CD14-positive monocyte (primary cell): Measurements from ENCODE around the gene ZNF341. TPM values are rescaled to one million over a fixed set of nuclear protein-coding genes. Genes with fewer than 3 reads are reported as not detected.

Experiments used
- DNase-seq, 3 donors: peaks; one replicate each; pipeline ENCODE4 v3.0.0-alpha.2; 2011 to 2022
- H2AFZ ChIP-seq: 2 replicates; pipeline ENCODE4 v1.6.0; 2012; ENCODE audit warnings: mild to moderate bottlenecking, low read depth, low read length, inconsistent platforms; ENCODE audit not compliant: insufficient read depth, poor library complexity, severe bottlenecking
- H3K27ac ChIP-seq, 2 donors: 1 replicate in 1 of 2; 2 replicates in 1 of 2; pipeline ENCODE4 v1.5.1; 2012 to 2013; ENCODE audit warnings: low read length in 2 of 2, control low read depth in 1 of 2, inconsistent platforms in 1 of 2, low read depth in 1 of 2, mild to moderate bottlenecking in 1 of 2
- H3K27me3 ChIP-seq, 2 donors: one replicate each; pipeline versions ENCODE4 v1.6.0 to v1.6.1; 2011 to 2013; ENCODE audit warnings: low read length in 2 of 2; ENCODE audit not compliant: control insufficient read depth in 2 of 2, insufficient read depth in 2 of 2
- H3K36me3 ChIP-seq, 2 donors: replicated peaks in 1 of 2; 1 replicate in 1 of 2; 2 replicates in 1 of 2; pipeline versions ENCODE4 v1.5.1 to v1.6.1; 2012 to 2013; ENCODE audit warnings: low read length in 2 of 2, control low read depth in 1 of 2, inconsistent platforms in 1 of 2, mild to moderate bottlenecking in 1 of 2; ENCODE audit not compliant: insufficient read depth in 2 of 2, control insufficient read depth in 1 of 2
- H3K4me1 ChIP-seq, 2 donors: 1 replicate in 1 of 2; 2 replicates in 1 of 2; pipeline versions ENCODE4 v1.5.1 to v1.6.1; 2012 to 2013; ENCODE audit warnings: low read length in 2 of 2, control low read depth in 1 of 2, inconsistent platforms in 1 of 2, mild to moderate bottlenecking in 1 of 2, moderate library complexity in 1 of 2; ENCODE audit not compliant: insufficient read depth in 2 of 2, control insufficient read depth in 1 of 2
- H3K4me2 ChIP-seq: replicated peaks from 2 replicates; pipeline ENCODE3; 2012; ENCODE audit warnings: low read length, moderate library complexity, mild to moderate bottlenecking; ENCODE audit not compliant: poor library complexity, severe bottlenecking; ENCODE audit errors: extremely low read depth
- H3K4me3 ChIP-seq, 3 experiments: fragments of 200-600 bp in 1 of 3; sonication (generic) in 1 of 3; replicated peaks in 1 of 3; 1 replicate in 2 of 3; 2 replicates in 1 of 3; pipeline ENCODE4 v1.5.1; 2011 to 2013; ENCODE audit warnings: low read length in 3 of 3, mild to moderate bottlenecking in 3 of 3, control low read depth in 2 of 3, low read depth in 2 of 3, inconsistent platforms in 1 of 3, moderate library complexity in 1 of 3
- H3K79me2 ChIP-seq: 2 replicates; pipeline ENCODE4 v1.6.0; 2012; ENCODE audit warnings: mild to moderate bottlenecking, control low read depth, inconsistent platforms, low read length, moderate library complexity; ENCODE audit not compliant: insufficient read depth
- H3K9ac ChIP-seq: 2 replicates; pipeline ENCODE4 v1.6.0; 2017; ENCODE audit warnings: low read length, mild to moderate bottlenecking; ENCODE audit not compliant: insufficient read depth, poor library complexity, severe bottlenecking
- H3K9me3 ChIP-seq, 2 donors: replicated peaks in 1 of 2; 1 replicate in 1 of 2; 2 replicates in 1 of 2; pipeline versions ENCODE4 v1.5.1 to v1.6.1; 2012 to 2013; ENCODE audit warnings: low read length in 2 of 2, control low read depth in 1 of 2; ENCODE audit not compliant: control insufficient read depth in 1 of 2, insufficient read depth in 1 of 2
- H4K20me1 ChIP-seq: 2 replicates; pipeline ENCODE4 v1.6.0; 2012; ENCODE audit warnings: mild to moderate bottlenecking, low read length, control low read depth, moderate library complexity; ENCODE audit not compliant: insufficient read depth
- H3K27ac Mint-ChIP-seq, 7 donors: one replicate each; pipeline ENCODE4 v1.8.0; 2020; ENCODE audit warnings: mild to moderate bottlenecking in 7 of 7, mixed read lengths in 7 of 7, moderate library complexity in 6 of 7, inconsistent platforms in 2 of 7
- H3K27me3 Mint-ChIP-seq, 3 donors: one replicate each; pipeline ENCODE4 v1.8.0; 2021 to 2022; ENCODE audit warnings: low read depth in 3 of 3, mild to moderate bottlenecking in 3 of 3, mixed read lengths in 3 of 3, moderate library complexity in 3 of 3, inconsistent platforms in 1 of 3
- H3K36me3 Mint-ChIP-seq, 2 donors: one replicate each; pipeline ENCODE4 v1.8.0; 2020; ENCODE audit warnings: mixed read lengths in 2 of 2, inconsistent platforms in 1 of 2, mild to moderate bottlenecking in 1 of 2
- H3K4me1 Mint-ChIP-seq: one replicate; pipeline ENCODE4 v1.8.0; 2020; ENCODE audit warnings: mild to moderate bottlenecking, mixed read lengths
- H3K4me3 Mint-ChIP-seq, 2 donors: one replicate each; pipeline ENCODE4 v1.8.0; 2020; ENCODE audit warnings: mild to moderate bottlenecking in 2 of 2, mixed read lengths in 2 of 2, moderate library complexity in 1 of 2
- H3K9me3 Mint-ChIP-seq, 7 donors: one replicate each; pipeline ENCODE4 v1.8.0; 2020 to 2022; ENCODE audit warnings: mixed read lengths in 7 of 7, mild to moderate bottlenecking in 6 of 7, moderate library complexity in 6 of 7, inconsistent platforms in 2 of 7
- CTCF ChIP-seq: fragments of 200-600 bp; IDR thresholded peaks from one replicate; pipeline ENCODE4 v1.8.0; 2022; ENCODE audit warnings: antibody characterized with exemption, mild to moderate bottlenecking
- WGBS: methylation state at CpG from one replicate; pipeline ENCODE4 v1.1.5; 2013; ENCODE audit warnings: missing lambda C conversion rate; ENCODE audit not compliant: insufficient coverage; 5-methylcytosine and 5-hydroxymethylcytosine counted together
- intact Hi-C, 2 donors: fragments of 100-400 bp; cut with micrococcal nuclease; formaldehyde crosslinking; loops; one replicate each; pipeline versions ENCODE4 v1.15.0 to v1.15.1; 2023
- polyA plus RNA-seq, 3 donors: library from polyadenylated mRNA; depleted of rRNA in 1 of 3; unstranded in 2 of 3; stranded (reverse) in 1 of 3; fragments of 300-500 nt in 2 of 3; fragments of >200 nt in 1 of 3; fragmentation: Illumina TruSeq in 2 of 3; gene quantifications; 1 replicate in 2 of 3; 2 replicates in 1 of 3; pipeline ENCODE4 v1.2.3, GENCODE V29; 2012 to 2021

The ZNF341 gene
- polyA plus RNA-seq, 3 donors: 1.1 to 10.3 (median 2.3) TPM

GRCh38 chr20:33840160-33840559, 108.4 kb downstream of the ZNF341 start:
- TF ChIP-seq CTCF: no peak

GRCh38 chr20:33840759-33841435, 109.1 kb downstream of the ZNF341 start:
- Histone ChIP-seq H2AFZ (no peak overlapping the region), H3K79me2 (peaks cover 100% of the 10 kb centered on the region), H3K4me2 (no peak overlapping the region), H4K20me1 (peaks cover 100% of the 10 kb centered on the region), H3K4me3 (no peak overlapping the region), H3K27me3 (no peaks in the 10 kb centered on the region), H3K4me1 (peaks cover 43 to 55% of the 10 kb centered on the region in 2 donors), H3K27ac (peak overlapping the region in 1 of 2 donors; percentile 42), H3K9ac (no peak overlapping the region), H3K9me3 (no peaks in the 10 kb centered on the region), H3K36me3 (peaks cover 2 to 18% of the 10 kb centered on the region in 2 donors)
- Mint-ChIP-seq H3K4me1 (peaks cover 82% of the 10 kb centered on the region), H3K9me3 (no peaks in the 10 kb centered on the region), H3K27me3 (peaks cover 0 to 8% (median 7%) of the 10 kb centered on the region in 3 donors), H3K27ac (peak overlapping the region in 2 of 7 donors; percentile 47 to 51), H3K4me3 (no peak overlapping the region), H3K36me3 (peaks cover 10 to 55% of the 10 kb centered on the region in 2 donors)
- TF ChIP-seq CTCF: no peak
- 67% methylated on average over 1 of the region's 4 CpGs for WGBS
- intact Hi-C loops: no loop called here
- DNase-seq: no peak

More at GRCh38 chr20:33840160-33840559, 108.4 kb downstream of the ZNF341 start:
- H3K4me1 ChIP-seq: peaks cover 43 to 50% of the 10 kb centered on the region in 2 donors
- H3K36me3 Mint-ChIP-seq: peaks cover 15 to 56% of the 10 kb centered on the region in 2 donors
- intact Hi-C loops: no loop called here
- H3K27me3 Mint-ChIP-seq: peaks cover 0 to 9% (median 7%) of the 10 kb centered on the region in 3 donors
- H3K9me3 Mint-ChIP-seq: no peaks in the 10 kb centered on the region
- H3K4me3 ChIP-seq: no peak overlapping the region
- H3K27me3 ChIP-seq: no peaks in the 10 kb centered on the region
- WGBS: no CpG with 5 or more reads among the region's 7 CpGs
- no peaks in the 10 kb centered on the region for H3K9me3 ChIP-seq
- peaks cover 100% of the 10 kb centered on the region for H3K79me2 ChIP-seq
- H3K4me3 Mint-ChIP-seq: no peak overlapping the region
- H3K4me1 Mint-ChIP-seq: peaks cover 81% of the 10 kb centered on the region
- H3K36me3 ChIP-seq: peaks cover 4 to 25% of the 10 kb centered on the region in 2 donors
- H4K20me1 ChIP-seq: peaks cover 100% of the 10 kb centered on the region
- no peak for DNase-seq
- no peak overlapping the region for H2AFZ ChIP-seq
- H3K27ac ChIP-seq: no peak overlapping the region
- H3K9ac ChIP-seq: no peak overlapping the region
- H3K4me2 ChIP-seq: no peak overlapping the region
- H3K27ac Mint-ChIP-seq: peak overlapping the region in 2 of 7 donors; percentile 47 to 51
